Left kidney (tissue), 1 donor: ENCODE measurements around the gene MBD3. TPM values are rescaled to one million over a fixed set of nuclear protein-coding genes. Genes with fewer than 3 reads are reported as not detected.

Experiments
- polyA plus RNA-seq: library from polyadenylated mRNA; unstranded; fragments of 120-200 nt; gene quantifications from one replicate; pipeline ENCODE4 v1.2.1, GENCODE V29; 2013; ENCODE audit not compliant: insufficient read length

MBD3 gene
- polyA plus RNA-seq, 1 donor: 47.3 TPM

Other genes with a start within 250 kb of the MBD3 start
- 40.2 TPM for gene NDUFS7, start 209.0 kb downstream of the MBD3 start, polyA plus RNA-seq
- gene GAMT, start 191.3 kb downstream of the MBD3 start, polyA plus RNA-seq: 25.7 TPM
- 91.8 TPM for gene DAZAP1, start 185.3 kb downstream of the MBD3 start, polyA plus RNA-seq
- gene RPS15, start 154.5 kb downstream of the MBD3 start, polyA plus RNA-seq: 539 TPM
- 1.3 TPM for gene APC2, start 142.7 kb downstream of the MBD3 start, polyA plus RNA-seq
- gene C19orf25, start 113.7 kb downstream of the MBD3 start, polyA plus RNA-seq: 19.5 TPM
- gene PCSK4, start 102.5 kb downstream of the MBD3 start, polyA plus RNA-seq: 5.0 TPM
- gene REEP6, start 101.7 kb downstream of the MBD3 start, polyA plus RNA-seq: 15.7 TPM
- gene ADAMTSL5, start 79.8 kb downstream of the MBD3 start, polyA plus RNA-seq: 0.27 TPM
- 0.23 TPM for gene PLK5, start 68.8 kb downstream of the MBD3 start, polyA plus RNA-seq
- 19.1 TPM for gene MEX3D, start 24.5 kb downstream of the MBD3 start, polyA plus RNA-seq
- gene UQCR11, start 12.6 kb upstream of the MBD3 start, polyA plus RNA-seq: 82.3 TPM
- gene TCF3, start 59.8 kb upstream of the MBD3 start, polyA plus RNA-seq: 98.9 TPM
- 0.03 TPM for gene ONECUT3, start 160.6 kb upstream of the MBD3 start, polyA plus RNA-seq
- 0.85 TPM for gene ATP8B3, start 219.4 kb upstream of the MBD3 start, polyA plus RNA-seq